Measurements from ENCODE around the gene NTRK2.
A peak's percentile ranks its signal among the peaks of the same experiment; 100 is the strongest.

The NTRK2 gene

GRCh38 chr9:84669288-84670137, at the start of gene NTRK2:
TSS of gene NTRK2 (plus strand) at chr9:84669729. CDS start at chr9:84670749, 1,020 bp downstream.
- no peak for DNase-seq (ENCODE audit: insufficient read length, low spot score)

DNA sequence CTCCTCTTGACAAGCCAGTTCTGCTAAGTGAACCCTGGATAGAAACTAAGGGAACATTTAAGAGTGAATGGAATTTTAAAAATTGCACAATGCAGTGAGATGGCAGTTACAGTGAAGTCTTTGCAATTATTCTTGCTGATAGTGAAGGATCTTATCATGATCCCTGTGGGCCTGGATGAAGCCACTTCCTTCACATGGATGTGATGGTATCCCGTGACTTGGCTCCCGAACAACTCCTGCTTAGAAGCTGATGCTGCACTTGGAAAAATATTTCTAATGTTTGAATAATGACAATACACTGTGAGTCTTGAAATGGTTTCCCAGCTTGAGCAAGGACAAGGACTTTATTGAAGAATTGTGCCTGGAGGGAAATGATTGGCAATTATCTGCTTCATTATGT, 49.2 kb upstream of the NTRK2 start:
- DNase-seq (ENCODE audit: insufficient read length, low spot score) = no peak
- FAIRE-seq = no peak

More at GRCh38 chr9:84669288-84670137, at the start of gene NTRK2:
- FAIRE-seq = no peak

DNA sequence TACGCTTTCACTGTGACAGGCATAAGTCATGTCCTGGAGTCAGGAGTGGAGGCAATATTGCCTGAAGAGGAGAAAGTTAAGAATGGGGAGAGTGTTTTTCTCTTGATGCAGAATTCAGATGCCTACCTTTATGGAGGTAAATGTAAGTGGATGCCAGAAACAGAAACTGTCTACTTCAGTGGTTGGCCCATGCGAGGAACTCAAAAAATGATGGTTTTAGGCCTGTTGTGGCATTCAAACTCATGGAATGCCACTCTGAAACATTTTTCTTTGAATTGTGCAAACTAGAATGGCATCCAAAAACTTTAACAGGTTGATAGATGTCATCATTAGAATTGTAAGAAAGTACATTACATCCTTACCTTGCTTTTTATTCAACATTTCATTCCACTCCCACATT, 47.7 kb upstream of the NTRK2 start:
- FAIRE-seq (no peak), DNase-seq (ENCODE audit: insufficient read length, low spot score) (no peak)

DNA sequence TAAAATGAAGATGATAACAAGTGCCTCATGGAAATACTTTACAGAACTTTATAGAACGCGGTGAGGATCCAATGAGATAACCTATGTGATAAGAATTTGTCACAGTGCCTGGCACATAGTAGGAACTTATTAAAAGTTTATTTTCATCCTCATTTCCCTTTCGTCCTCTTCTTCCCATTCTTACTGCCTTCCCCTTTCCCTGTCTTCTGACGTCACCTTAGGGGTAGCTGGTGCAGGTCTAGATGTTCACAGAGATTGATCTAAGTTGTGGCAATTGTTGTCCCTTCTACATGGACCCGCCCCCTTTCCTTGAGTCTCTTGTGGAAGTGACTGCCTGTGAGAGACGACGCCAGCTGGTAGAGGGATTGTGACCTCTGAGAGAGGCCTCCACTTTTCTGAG, 46.5 kb upstream of the NTRK2 start:
- DNase-seq (ENCODE audit: insufficient read length, low spot score) = no peak

GRCh38 chr9:84636436-84636835, 33.1 kb upstream of the NTRK2 start:
- DNase-seq (ENCODE audit: insufficient read length, low spot score) (no peak), FAIRE-seq (no peak)

More for the DNA sequence above, 46.5 kb upstream of the NTRK2 start:
- FAIRE-seq = no peak

DNA sequence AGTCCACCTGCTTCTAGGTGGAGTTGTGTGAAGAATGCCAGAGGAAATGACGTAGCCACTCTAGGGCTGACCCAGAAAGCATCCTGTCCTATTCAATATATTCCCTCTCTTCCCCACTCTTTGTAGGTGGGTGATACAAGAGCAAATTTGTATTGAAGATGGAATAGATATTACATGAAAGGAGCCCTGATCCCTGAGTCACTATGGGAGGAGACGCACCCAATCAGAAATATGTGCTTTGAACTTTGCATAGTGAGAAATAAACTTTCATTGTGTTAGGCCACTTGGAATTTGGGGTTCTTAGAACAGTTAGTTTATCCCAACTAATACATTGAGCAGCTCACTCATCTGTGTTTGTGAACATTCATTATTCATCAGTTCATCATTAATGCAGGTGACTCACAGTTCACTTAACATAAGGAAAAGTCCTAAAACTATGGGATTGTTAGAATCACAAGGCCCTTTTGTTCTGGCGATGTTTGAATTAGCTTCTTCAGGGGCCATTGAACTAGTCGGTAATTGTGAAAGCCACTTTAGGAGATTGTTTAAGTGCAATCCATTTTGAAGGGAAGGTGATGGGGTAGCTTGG, 26.9 kb upstream of the NTRK2 start:
- DNase-seq (ENCODE audit: insufficient read length, low spot score) (no peak), FAIRE-seq (no peak)

DNA sequence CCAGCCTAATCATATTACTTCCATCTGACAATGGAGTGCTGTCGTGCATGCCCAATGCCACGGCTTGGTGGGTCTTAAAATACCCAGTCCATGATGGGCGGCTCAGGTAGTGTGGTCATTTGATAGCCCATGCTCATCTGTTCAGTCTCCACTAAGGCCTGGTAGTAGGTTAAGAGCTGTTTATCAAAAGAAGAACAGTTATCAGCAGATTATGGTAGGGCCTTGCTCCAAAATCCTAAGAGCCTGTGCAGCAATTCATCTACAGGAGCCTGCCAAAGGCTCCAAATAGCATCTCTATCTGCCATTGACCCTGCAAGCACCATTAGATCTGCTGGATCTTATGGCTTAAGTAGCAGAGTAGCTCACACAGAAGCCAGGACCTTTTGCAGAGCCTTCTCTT, 21.8 kb upstream of the NTRK2 start:
- DNase-seq (ENCODE audit: insufficient read length, low spot score) (no peak), FAIRE-seq (no peak)

GRCh38 chr9:84652496-84653120, 16.9 kb upstream of the NTRK2 start:
- FAIRE-seq (no peak), DNase-seq (ENCODE audit: insufficient read length, low spot score) (no peak)

DNA sequence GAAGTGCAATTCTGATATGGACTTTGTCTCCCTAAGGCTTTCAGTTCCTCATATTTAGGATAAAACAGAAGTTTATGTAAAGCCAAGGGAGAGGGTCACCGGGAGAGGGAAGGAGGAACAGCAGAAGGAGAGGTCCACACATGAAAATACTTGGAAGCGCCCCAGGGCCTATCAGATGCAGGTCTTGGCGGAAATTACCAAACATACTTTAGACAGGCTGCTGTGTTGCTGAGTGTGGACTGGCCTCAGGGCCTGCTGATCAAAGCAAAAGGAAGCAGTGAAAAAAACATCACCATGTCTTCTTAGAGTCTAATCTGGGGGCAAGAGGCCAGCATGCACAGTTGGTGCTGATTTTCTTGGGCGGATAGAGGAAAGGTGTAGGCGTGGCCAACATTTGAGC, 14.1 kb upstream of the NTRK2 start:
- FAIRE-seq = no peak

DNA sequence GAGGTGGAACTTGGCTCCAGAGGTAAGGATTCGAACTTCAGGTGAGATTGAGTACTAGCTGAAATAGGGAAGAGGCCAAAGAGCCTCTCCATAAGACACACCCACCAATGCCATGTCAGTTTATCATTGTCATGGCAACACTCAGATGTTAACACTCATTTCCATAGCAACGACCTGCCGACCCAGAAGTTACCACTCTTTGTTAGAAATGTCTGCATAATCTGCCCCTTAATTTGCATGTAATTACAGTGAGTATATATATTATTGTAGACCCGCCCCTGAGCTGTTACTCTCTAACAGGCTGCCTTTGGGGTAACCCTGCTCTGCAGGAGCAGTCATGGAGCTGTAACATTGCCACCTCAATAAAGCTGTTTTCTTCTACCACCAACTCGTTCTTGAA, 10.2 kb upstream of the NTRK2 start:
- no peak for FAIRE-seq
- DNase-seq (ENCODE audit: insufficient read length, low spot score) = no peak

More for the DNA sequence above, 14.1 kb upstream of the NTRK2 start:
- no peak for DNase-seq (ENCODE audit: insufficient read length, low spot score)

- DNase-seq (ENCODE audit: insufficient read length, low spot score) (no peak), FAIRE-seq (no peak)
Observed at GRCh38 chr9:84659773-84660172, 9.8 kb upstream of the NTRK2 start.

DNA sequence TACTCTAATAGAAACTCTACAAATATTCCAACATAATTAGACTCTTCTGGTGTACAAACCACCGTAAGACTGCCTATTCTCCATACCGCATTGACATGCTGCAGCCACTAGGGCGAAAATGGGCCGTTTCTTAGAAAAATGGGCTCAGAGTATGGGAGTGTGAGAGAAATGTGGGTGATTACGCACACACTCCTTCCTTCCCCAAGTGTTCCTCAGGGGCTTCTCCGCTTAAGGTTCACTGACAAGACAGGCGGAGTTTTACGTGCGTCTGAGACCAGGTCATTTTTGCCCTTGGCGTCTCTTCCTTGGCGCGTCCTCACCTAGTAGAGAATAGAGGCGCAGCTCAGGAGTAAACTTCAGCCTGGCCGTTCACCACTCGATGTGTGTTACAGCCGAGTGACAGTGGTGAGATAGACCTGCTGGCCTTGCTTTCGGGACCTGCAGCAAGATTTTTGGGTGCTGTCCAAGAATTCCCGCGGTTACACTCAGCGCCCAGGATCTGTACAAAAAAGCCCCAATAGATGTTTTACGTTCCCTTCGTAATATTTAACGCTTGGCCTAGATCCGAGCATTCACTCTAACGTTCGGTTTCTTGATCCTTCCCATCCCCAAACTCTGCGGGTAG, 1.8 kb upstream of the NTRK2 start:
- DNase-seq (ENCODE audit: insufficient read length, low spot score) (no peak), FAIRE-seq (no peak)

GRCh38 chr9:84668196-84669012, 1.1 kb upstream of the NTRK2 start:
- peak; percentile 13 for DNase-seq (ENCODE audit: insufficient read length, low spot score)
- no peak for FAIRE-seq

- FAIRE-seq (no peak), DNase-seq (ENCODE audit: insufficient read length, low spot score) (no peak)
Observed at GRCh38 chr9:84669013-84669287, 579 bp upstream of the NTRK2 start.

DNA sequence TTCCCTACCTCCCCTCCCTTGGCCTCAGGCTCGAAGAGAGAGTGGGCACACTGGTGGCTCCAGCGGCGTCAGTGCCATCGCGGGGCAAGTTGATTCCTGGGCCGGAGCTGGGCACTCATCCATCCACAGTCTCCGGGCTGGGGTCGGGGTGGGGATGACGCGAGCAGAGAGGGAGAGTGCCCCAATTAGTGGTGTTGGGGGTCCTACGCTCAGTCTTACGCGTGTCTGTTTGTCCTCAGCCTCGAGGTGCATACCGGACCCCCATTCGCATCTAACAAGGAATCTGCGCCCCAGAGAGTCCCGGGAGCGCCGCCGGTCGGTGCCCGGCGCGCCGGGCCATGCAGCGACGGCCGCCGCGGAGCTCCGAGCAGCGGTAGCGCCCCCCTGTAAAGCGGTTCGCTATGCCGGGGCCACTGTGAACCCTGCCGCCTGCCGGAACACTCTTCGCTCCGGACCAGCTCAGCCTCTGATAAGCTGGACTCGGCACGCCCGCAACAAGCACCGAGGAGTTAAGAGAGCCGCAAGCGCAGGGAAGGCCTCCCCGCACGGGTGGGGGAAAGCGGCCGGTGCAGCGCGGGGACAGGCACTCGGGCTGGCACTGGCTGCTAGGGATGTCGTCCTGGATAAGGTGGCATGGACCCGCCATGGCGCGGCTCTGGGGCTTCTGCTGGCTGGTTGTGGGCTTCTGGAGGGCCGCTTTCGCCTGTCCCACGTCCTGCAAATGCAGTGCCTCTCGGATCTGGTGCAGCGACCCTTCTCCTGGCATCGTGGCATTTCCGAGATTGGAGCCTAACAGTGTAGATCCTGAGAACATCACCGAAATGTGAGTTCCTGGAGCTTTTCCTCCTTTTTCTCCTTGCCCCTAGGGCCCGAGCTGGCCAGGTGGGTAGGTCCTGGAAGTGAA, 861 bp downstream of the NTRK2 start:
- DNase-seq (ENCODE audit: insufficient read length, low spot score) (no peak), FAIRE-seq (no peak)

DNA sequence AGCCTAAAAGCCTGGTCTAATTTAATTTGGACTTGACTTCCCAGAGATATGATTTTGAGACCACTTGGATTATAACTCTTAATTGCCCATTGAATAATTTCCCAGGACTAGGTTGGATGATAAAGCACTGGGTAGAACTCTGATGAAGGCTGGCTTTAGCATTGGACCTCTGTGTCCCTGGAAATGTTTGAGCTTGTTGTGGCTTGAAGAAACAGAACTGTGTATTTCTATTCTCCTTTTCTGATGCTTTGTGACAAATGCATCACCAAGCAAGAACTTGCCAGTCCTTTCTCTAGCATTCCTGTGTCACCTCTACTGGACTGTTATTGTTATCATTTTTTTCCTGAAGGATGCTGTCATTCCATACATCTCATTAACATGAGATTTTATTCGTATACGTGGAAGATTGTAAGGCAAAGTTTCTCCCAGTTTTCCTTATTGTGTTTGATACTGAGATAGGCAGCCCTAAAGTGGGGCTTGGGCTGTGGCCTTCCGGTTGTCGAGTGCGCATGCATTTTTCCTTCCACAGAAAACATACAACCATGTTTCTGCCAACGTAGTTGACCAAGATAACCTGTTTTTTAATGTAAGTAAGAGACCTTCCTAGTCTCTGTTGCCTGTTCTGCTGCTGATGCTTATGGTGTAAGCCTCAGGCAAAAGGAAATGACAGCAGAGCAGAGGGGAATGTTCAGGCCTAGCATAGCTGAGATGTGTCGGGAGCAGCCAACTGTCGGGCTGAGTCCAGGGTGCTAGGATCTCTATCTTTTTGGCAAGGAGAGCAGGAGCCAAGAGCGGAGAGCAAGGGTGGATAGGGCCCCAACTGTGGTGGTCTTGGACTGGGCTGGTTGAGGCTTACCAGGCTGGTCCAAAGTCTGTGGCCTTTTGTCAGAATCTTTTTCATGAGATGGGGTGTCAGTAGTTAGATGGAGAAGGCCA, 2.3 kb downstream of the NTRK2 start:
- DNase-seq (ENCODE audit: insufficient read length, low spot score) (no peak), FAIRE-seq (no peak)

- DNase-seq (ENCODE audit: insufficient read length, low spot score) (no peak), FAIRE-seq (no peak)
Observed at GRCh38 chr9:84673806-84674205, 4.3 kb downstream of the NTRK2 start.

DNA sequence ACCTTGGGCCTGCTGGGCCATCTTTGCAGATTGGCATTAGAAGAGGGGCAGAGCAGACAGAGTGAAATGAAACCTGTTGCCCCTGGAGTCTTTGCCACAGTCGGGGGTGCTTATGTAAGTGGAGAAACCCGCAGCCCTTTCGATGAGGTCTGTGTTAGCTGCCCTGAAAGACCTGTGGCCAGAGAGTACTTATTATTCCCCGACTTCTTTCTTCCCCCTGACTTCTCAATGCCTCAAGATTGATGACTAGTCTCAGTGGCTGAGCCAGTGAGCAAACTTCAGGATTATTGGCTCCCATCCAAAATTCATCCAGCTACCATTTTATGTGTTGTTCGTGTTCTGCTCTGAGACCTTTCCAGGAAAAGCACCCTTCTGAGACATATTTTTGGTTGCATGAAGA, 7.6 kb downstream of the NTRK2 start:
- DNase-seq (ENCODE audit: insufficient read length, low spot score) (no peak), FAIRE-seq (no peak)

- DNase-seq (ENCODE audit: insufficient read length, low spot score) = no peak
- no peak for FAIRE-seq
Observed at GRCh38 chr9:84679571-84679970, 10.0 kb downstream of the NTRK2 start.
